GM19238 (cell line): ENCODE measurements around the gene IQCN.

Experiments used
- DNase-seq: peaks from one replicate; pipeline ENCODE4 v3.0.0; 2011; ENCODE audit warnings: low spot score; ENCODE audit not compliant: insufficient read length

Gene IQCN

DNA sequence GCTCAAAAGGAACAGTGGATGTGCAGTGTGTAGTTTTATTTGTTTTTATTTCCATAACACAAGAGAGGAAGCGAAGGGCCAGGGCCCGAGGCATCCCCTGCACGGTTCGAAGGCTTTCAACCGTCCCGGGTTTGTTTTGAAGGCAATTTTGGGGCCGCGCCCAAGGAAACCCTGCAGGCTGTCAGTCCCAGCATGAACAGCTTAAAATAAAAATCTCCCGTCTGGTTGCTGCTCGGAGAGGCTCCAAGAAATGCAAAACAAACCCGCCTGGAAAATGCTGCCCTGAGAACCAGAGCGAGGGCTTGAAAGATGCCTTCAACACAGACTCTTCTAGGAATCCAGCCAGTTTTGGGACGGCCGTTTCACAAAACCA, 32.6 kb upstream of the IQCN start:
- no peak for DNase-seq

DNA sequence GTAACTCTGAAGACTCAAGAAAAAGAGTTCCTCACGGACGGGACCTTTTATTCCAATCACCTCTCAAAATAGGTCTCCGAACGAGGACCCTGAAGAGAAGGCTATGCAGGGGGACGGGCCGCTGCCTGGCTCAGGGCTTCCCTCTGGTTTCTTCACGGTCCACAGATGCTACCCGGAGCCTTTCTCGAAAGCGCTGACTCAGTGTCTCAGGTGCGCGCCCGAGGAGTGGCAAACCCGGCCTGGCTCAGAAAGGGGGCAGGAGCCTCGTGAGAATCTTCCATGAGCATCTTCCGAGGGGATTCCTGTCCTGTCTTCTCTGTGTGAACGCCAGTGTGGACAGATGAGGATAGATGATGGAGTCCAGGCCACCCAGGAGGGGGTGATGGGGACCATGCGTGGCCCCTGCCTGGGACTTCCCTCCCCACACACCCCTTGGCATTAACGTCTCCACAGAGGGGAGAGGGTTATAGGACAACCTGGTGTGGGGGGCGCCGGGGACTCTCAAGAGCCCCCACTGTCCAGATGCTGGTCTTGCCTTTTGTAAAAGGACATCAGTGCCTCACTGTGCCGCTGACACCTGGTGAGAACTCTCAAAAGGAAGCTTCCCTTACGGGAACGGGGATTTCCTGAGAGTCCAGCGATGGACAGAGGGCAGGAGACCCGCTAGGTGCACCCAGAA, 32.1 kb upstream of the IQCN start:
- no peak for DNase-seq

DNA sequence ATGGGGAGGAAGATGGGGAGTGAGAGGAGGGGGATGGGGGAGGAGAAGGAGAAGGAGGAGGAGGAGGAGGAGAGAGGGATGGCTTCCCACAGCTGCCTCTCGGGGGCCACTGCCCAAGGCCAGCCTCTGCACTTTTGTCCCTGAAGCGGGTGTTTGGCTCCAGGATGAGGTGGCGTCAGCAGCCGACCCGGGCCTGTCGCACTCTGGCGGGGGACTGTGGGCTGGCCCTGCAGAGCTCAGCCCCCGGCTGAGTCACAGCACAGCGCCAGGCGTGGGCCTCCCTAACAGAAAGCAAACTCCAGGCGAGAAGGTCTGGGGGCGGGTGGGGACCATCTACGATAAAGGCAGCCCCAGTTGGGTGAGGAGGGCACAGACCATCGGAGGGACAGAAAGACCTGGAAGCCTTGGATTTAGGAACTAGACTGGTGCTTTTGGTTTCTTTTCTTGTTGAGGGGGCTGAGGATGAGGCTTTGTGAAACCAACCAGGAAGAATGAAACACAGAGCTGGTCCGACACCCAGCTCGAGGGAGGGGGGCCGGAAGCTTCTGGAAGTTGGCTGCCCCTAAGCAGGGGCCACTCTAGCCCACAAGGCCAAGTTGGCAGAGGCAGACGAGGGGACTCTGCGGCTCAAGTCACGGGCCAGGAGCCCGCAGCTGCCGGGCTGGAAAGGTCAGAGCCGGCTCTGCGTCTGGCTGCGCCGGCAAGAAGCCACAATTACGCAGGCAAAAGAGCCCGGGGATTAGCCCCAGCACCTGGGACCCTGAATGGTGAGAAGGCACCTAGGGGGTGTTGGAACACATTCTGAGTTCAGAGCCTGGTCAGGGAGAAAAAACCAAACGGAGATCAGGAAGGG, 30.4 kb upstream of the IQCN start:
- DNase-seq: peak; percentile 87

DNA sequence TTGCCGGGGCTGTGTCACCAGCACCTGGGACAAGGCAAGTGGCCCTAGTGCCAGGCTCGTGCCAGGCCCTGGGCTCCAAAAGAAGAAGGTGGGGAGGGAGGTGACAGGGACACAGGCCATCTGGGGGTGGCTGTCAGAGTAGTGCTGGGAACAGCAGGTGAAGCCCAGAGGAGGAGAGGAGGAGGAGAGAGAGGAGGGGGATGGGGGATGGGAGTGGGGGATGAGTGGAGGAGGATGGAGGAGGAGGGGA, 29.9 kb upstream of the IQCN start:
- no peak for DNase-seq

DNA sequence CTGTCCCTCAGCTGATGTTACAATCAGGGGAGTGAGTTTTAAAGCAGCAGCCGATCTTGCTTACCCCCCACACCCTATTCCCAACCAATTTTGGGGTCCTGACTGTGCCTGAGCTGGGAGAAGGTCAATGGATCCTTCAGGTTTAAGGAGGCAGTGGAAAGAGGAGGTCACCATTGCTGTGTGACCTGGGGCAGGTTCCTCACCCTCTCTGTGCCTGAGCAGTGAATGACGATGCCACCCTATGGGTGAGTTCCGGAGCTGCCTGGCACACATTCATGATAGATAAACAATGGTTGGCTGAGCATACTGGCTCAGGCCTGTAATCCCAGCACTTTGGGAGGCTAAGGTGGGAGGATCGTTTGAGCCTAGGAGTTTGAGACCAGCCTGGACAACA, 27.5 kb upstream of the IQCN start:
- DNase-seq: no peak

DNA sequence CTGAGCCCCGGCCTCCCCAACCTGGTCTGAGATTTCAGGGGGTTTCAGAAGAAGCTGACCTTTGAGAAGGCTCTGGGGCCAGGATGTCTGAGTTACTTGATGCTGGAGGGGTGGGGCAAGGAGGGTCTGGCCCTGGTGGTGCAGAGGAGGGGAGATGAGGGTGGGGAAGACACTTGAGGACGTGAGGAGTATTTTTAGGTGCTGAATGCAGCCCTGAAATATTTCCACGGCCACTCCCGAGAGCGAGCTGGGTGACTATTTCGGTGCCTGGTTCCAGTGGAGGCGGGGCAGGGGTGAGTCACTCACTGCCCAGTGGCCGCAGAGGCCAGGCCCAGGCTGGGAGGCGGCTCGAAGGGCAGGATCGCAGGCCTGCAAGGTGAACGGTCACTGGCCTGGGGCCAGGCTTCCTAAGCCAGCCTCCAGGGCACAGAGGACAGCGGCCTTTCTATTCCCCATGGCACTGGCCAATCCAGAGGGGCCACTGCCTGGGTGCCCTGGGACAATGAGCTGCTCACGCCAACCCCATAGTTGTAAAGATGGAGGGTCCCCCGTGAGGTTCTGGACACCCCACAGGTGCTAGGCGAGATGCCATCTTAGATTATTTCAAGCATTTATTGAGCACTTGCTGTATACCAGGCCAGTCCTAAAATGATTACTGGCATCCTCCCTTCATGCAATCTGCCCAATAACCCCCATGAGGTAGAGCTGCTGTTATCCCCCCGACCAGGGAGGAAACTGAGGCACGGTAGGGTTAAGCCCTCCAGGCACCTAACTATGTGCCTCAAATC, 26.9 kb upstream of the IQCN start:
- DNase-seq: no peak

DNA sequence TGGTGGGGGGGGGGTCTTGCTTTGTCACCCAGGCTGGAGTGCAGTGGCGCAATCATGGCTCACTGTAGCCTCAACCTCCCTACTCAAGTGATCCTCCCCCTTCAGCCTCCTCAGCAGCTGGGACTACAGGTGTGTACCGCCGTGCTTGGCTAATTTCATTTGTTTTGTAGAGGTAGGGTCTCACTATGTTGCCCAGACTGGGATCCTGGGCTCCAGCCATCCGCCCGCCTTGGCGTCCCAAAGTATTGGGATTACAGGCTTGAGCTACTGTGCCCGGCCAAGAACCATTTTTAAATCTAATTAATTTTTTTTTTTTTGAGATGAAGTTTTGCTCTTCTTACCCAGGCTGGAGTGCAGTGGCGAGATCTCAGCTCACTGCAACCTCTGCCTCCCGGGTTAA, 25.4 kb upstream of the IQCN start:
- no peak for DNase-seq

DNA sequence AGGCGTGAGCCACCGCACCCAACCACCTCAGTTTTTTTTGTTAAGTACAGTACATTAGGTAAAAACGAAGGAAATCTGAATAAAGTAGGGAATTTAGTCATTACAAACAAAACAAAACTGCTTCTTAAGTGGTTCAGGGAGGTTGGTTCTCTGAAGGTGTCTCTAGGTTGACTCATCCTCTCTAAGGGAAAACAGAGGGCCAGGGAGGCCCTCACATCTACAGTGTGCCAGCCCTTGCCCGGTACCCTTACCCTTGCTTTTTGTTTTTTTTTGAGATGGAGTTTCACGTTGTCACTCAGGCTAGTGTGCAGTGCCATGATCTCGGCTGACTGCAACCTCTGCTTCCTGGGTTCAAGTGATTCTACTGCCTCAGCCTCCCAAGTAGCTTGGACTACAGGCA, 24.3 kb upstream of the IQCN start:
- no peak for DNase-seq

DNA sequence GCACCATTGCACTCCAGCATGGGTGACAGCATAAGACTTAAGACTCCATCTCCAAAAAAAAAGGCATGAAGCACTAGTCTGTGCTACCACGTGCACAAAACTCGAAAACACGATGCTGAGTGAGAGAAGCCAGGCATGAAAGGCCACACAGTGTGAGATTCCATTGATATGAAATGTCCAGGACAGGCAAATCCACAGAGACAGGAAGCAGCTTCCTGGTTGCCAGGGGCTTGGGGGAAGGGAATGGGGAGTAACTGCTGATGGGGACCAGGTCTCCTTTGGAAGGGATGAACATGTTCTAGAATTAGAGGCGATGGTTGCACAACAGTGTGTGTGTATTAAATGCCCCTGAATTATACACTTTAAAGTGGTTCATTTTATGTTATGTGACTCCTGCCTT, 23.1 kb upstream of the IQCN start:
- DNase-seq: no peak

DNA sequence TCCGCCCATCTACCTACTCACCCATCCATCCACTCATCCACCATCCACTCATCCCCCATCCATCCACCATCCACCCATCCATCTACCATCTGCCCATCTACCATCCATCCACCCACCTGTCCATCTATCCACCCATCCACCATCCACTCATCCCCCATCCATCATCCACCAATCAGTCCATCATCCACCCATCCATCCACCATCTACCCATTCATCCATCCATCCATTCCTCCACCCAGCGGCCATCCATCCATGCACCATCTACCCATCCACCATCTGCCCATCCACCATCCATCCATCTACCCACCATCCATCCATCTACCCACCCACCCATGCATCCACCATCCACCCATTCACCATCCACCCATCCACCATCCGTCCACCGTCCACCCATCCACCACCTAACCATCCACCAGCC, 20.8 kb upstream of the IQCN start:
- no peak for DNase-seq

DNA sequence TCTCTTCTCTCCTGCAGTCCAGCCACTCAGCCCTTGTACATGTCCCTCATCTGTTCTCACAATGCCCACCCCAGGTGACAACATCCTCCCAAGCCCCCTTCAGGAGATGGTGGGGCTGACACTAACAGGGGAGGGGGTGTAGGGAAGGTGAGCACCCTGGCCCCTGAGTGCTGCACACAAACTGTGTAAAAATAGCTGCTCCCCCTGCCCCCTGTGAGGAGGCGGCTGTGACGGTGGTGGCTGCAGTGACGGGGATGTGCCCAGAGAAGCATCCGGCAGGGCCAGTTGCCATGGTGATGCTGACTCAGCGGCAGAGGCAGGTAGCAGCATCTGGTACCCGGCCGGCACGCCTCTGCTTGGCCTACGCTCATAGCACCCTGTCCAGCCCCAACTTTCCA, 20.2 kb upstream of the IQCN start:
- peak; percentile 45 for DNase-seq

DNA sequence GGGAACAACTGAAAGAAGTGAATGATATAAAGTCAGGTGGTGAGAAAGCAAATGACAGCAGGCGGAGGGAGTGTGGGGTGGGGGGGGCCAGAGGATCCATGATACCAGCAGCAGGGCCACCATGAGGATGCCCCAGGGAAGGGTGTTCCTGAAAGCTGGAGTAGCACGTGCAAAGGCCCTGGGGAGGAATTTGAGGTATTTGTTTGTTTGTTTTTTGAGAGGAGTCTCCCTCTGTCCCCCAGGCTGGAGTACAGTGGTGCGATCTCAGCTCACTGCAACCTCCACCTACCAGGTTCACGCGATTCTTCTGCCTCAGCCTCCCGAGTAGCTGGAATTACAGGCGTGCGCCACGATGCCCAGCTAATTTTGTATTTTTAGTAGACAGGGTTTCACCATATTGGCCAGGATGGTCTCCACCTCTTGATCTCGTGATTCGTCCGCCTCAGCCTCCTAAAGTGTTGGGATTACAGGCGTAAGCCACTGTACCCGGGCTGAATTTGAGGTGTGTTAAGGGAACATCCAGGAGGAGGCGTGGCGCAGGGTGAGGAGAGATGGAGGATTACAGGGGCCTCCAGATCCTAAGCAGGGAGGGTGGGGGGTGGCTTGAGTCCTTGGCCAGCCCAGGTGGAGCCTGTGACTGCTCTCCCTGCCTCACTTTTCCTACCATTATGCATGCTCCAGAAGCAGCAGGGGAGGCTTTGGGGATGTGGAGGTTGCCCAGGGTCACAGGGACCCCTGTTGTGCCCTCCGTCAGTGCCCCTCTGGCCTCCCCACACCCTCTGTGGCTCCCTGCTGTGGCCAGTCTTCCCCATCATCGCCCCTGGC, 19.6 kb upstream of the IQCN start:
- no peak for DNase-seq

DNA sequence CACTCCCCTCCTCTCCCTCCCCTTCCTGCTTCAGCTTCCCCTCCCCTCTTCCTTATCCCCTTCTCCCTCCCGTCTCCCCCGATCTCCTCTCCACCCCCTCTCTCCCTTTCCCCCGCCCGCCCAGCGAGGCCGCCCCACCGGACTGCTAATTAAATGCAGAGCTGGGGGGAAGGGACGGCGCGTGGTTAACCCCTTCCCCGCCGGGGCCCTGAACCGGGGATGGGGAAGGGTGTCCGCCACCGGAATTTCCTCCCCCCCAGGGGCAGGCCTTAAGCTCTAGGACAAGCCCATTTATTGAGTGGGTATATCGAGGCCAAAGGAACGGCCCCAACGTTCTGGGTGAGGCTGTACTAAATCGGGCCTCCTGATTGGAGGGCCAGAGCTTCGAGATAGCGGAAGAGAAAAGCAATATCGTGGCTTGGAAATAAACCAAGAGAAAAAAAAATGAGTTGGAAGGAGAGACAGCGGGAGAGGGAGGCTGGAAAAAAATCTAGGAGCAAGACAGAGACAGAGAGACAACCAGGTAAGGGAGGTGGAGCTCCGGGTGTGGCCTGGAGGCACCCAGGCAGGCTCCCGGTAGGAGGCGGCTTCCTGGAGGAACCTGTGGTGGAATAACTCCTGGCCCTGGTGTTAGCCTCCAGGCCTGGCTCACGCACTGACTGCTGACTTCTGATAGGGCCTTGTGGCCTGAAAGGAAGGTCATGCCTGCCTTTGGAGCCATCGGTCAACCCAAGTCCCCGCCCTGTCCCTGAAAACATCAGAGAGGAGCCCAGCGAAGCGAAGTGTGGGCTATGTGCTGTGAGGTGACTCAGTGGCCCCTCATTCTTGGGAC, 18.8 kb upstream of the IQCN start:
- peak; percentile 39 for DNase-seq

DNA sequence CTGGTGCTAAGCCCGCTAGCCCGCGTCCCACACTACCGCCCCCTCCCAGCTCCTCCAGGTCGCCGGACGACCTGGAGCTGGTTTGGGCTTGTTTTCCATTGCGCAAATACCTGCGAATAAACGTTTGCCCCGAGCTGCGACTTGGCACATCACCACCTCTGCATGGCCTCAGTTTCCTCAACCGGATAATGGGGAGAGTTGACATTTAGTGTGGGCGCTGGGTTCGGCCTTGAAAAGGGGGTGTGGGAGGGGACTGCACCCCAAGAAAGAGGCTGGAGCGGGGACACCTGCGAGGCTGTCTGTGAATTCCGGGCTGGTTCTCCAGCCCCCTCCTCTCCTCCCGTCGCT, 18.2 kb upstream of the IQCN start:
- no peak for DNase-seq

DNA sequence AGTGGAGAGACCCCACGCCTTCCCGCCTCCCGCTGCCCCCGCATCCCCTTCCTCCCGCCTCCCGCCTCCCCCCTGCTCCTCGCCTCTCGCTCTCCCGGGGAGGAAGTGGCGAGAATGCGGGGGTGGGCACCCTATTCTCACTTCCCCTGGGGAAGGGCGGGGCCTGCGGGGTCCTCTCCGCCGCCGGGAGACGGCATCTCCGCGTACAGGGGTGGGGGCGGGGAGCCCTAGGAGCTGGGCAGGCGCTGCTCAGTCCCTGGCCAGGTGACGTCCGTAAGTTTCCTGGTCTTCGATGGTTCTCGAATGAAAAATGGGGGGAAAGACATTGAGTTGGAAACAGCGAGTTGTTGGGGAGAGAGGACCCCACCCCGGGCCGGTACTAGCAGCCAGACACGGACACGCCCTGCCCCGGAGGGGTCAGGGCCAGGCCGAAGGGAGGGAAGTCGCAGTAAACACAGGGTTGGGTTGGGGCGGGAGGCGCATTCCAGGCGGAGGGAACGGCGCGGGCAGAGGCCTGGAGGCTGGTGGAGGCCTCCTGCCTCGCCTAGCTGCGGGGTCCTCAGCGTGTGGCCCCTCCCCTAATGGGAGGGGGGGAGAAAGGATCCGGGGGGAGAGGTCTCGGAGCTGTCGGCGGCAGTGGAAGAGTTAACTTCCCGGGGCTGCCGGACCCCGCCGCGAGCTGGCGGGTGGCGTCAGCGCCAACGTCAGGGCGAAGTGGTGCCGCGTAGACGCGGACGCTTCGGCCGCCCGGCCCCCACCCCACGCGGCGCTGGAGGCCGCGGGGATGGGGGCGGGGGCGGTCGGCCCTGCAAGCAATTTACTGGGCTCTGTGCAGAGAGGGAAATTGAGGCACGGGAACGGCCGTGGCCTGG, 17.6 kb upstream of the IQCN start:
- peak; percentile 93 for DNase-seq

DNA sequence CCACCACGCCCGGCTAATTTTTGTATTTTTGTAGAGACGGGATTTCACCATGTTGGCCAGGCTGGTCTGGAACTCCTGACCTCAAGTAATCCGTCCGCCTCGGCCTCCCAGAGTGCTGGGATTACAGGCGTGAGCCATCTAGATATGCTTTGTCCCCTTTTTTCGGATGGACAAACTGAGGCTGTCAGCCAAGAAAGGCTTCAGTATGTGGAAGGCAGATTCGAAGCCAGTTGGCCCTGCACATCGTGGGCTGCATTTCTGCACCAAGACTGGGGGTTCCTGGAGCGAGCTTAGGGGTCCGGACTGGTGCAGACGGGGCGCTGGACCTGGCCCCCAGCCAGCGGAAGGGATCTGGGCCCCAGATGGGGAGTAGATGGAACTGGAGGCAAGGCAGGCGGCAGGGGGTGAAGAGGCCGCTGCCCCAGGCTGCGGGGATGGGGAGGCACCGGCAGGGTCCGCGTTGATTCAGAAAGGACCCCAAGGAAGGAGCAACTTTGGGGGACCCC, 16.8 kb upstream of the IQCN start:
- peak; percentile 43 for DNase-seq

DNA sequence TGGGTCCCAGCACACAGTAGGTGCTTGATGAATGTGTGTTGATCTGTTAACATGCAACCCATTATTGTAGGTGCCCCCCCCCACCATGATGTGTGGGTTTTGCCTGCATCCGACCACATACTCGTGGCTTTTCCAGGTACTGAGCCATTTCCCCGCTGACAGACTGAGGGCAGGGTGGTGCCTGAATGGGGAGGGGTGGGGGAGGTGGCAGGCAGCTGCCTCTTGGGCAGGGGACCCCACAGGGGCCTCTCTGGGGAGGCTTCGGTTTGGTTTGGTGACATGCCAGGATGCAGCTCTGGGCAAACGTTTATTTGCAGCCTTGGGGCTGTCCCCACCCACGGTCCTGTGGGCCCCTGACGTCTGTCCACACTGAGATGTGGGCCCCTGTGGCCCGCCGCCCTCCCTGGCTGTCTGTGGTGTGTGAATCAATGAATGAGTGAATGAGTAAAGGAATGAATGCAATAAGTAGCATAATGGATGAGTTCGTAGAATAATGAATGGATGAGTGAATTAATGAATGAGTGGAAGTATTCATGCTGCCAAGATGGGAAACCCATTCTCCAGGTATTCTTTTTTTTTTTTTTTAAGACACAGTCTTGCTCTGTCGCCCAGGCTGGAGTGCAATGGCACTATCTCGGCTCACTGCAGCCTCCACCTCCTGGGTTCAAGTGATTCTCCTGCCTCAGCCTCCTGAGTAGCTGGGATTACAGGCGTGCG, 16.2 kb upstream of the IQCN start:
- DNase-seq: peak; percentile 55

DNA sequence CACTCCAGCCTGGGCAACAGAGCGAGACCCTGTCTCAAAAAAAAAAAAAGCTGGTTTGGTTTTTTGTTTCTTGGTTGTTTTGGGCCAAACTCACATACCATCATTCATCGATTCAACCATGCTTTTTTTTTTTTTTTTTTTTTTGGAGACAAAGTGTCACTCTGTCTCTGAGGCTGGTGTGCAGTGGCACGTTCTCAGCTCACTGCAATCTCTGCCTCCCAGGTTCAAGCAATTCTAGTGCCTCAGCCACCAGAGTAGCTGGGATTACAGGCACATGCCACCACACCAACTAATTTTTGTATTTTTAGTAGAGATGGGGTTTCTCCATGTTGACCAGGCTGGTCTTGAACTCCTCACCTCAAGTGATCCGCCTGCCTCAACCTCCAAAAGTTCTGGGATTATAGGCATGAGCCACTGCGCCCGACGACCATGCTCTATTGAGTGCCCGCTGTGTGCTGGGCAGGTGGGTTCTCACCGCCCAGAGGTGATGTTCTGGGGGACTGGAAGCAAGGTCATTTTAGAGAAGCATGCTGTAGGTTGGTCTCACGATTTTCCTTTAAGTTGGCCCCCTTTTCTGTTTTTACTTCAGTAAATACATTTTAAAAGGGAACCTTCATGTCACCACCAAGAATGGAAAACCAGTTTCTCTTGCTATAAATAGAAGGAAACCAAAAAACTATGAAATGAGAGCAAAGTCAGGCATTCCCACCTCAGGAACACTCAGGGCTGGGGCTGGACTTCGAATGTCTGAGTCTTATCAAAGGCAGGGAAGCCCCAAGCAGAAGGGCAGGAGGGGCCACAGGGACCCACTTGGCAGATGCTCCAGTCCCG, 15.4 kb upstream of the IQCN start:
- DNase-seq: no peak
